Activated CD4-positive, alpha-beta T cell treated with anti-CD3 and anti-CD28 coated beads, Interleukin-2, amount 50 U/mL, for 16 hours (primary cell): ENCODE measurements around the gene PON2.
A peak's percentile ranks its signal among the peaks of the same experiment; 100 is the strongest.
"Not testable (repeated sequence)": the region's sequence is repeated elsewhere in the genome, so short reads cannot be mapped to it uniquely, and the experiment has no call there.

Experiments used
- DNase-seq: peaks from one replicate; pipeline ENCODE4 v3.0.0-alpha.2; 2020

PON2 gene

DNA sequence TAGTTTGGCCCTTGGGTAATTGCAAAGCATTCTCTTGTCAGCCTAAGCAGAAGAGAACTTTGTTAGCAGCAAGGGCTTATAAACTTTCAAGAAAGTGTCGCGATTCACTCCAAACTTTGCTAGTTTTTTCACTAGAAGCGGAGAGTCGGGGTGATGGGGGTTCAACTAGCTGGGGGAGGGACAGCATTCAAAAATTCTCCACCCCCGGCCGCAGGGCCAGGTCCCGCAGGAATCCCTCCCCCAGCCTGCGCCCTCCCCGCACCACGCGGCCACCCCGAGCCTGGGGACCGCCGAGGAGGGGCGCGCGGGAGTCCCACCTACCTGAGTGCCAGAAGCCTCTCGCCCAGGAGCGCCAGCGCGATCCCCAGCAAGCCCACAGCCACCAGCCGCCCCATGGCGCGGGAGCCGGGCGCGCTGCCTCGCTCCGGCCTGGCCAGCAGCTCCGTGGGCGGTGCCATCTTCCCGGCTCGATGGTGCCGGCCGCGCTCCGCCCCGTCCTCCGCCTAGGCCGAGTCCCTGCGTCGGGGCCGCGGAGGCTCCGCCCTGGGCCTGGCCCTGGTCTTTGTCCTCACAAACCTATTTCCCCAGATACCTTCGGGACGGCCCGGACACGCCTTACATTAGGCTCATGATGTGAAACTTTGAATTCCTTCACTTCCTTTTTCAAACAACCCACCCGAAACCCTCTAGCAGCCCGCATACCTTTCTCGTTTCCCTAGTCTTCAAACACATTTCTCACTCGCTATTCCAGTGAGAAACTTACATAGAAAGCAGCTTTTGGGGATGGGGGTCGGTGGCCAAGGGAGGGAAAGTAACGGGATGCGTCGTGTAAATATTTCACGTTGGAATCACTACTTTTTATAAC, at the start of gene PON2:
Gene PON2, minus strand, starts transcription at position 472 of the 865 bp plus-strand sequence. Its CDS starts 77 bp downstream, at position 395.
- peak; percentile 47 for DNase-seq

GRCh38 chr7:95482424-95482823, 47.6 kb upstream of the PON2 start:
- no peak for DNase-seq

GRCh38 chr7:95481271-95482165, 46.7 kb upstream of the PON2 start:
- no peak for DNase-seq

GRCh38 chr7:95479992-95480624, 45.3 kb upstream of the PON2 start:
- DNase-seq = peak; percentile 20

DNA sequence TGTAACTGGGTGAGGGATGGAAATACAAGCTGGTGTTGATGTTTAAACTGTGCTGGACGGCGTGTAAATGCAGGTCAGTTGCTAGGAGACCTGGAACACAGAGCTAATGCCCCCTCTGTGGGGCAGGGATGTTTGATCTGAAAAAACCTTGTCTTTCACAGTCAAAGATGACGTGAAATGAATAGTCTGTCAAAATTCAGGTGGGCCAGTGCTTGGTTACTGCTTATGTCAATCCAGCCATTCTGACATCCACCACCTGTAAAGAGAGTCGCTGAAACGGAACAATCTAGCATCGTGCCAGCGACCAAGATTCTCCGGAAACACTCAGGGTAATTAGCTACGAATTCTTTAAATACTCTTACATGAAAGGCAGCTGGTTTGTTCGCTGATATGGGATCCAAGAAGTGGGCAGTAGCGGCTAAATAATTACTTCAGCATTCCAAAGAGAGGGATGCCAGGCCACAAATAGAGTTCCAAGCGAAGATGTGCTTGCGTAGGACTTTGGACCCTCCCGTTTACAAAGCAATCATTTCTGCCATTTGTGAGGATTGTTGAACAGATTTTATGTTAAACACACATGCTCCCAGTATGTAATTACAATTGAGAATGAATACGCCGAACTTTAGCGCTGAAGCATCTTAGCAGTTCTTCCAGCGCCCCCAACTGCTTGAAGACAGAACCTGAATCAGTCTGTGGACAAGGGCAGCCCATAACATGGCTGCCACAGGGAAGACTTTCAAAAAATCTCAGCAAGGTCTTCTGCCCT, 43.6 kb upstream of the PON2 start:
- no peak for DNase-seq

- DNase-seq = peak; percentile 64
These were observed 42.2 kb upstream of the PON2 start for GRCh38 chr7:95476904-95477594.

DNA sequence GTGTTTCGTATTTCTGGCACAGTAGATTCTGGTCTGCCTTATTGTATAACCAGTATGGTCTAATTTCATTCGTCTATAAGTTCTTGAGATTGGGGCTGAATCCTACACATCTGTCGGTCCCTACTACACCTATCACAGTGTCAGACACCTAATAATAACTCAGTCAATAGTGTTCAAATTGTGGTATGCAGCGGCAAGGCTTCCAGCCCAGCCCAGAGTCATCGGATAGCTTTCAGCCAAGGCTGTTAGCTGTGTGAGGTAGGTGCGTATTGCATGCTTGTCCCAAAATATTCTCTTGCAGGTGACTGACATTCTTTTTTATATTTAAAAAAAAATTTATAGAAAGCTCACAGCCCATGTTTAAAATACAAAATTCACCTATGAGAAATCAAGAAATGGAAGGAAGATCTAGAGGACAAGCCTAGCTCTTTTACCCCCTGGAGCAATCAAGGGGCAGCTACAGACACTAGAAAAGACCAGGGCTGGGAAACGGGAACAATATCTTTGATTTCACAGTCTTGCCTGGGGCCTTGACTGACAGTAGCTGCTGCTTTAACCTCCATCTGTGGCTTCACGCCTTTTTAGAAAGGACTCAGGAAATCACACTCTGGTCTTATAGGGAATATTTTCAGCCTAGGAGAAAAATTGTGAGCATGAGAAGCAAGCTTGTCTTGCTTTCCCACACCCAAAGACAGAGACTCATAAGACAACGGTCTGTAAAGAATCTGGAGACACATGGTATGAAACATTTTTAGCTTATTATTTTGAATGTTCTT, 41.4 kb upstream of the PON2 start:
- DNase-seq = no peak

GRCh38 chr7:95473276-95473985, 38.6 kb upstream of the PON2 start:
- no peak for DNase-seq

GRCh38 chr7:95472581-95473161, 37.8 kb upstream of the PON2 start:
- no peak for DNase-seq

DNA sequence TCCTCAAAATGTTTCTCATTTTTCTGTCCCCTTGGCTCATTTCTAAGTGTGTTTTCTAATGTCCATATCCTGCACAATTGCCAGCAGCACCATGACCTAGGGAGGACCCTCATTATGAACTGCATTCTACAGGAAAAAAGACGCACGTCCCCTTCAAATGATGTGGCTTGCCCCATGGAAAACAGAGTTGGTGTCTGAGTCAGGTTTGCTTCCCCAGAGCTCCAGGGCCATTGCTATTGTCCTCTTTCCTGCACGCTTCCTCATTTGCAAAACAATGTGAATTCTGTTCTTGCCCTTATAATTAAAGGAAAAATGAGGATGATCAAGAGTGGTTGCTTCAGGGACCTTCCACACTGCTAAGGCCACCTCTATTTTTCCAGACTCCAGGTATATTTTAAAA, 36.2 kb upstream of the PON2 start:
- no peak for DNase-seq

- peak; percentile 28 for DNase-seq
These were observed 35.6 kb upstream of the PON2 start for GRCh38 chr7:95470452-95470851.

GRCh38 chr7:95469848-95470247, 35.0 kb upstream of the PON2 start:
- DNase-seq = no peak

DNA sequence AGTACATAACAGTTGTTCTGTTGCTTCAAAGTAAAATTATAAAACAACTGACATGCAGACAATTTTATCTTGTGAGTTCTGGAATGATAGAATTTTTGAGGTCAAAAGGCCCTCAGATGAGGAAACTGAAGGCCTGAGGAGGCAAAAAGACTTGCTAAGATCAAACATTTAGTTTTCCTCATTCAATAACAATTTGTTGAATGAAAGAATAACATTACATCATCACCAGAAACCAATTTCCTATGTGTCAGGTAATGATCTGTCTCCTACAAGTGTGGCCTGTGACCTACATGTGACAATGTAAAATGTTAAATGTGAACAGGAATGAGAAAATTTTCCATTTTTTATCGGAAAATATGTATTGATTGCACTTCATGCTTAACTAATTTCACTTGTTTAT, 34.4 kb upstream of the PON2 start:
- DNase-seq = no peak

- DNase-seq = no peak
These were observed 33.2 kb upstream of the PON2 start for GRCh38 chr7:95467912-95468607.

- DNase-seq = not testable (repeated sequence)
These were observed 25.8 kb upstream of the PON2 start for GRCh38 chr7:95460653-95461052.

- DNase-seq = no peak
These were observed 23.1 kb upstream of the PON2 start for GRCh38 chr7:95457947-95458346.

DNA sequence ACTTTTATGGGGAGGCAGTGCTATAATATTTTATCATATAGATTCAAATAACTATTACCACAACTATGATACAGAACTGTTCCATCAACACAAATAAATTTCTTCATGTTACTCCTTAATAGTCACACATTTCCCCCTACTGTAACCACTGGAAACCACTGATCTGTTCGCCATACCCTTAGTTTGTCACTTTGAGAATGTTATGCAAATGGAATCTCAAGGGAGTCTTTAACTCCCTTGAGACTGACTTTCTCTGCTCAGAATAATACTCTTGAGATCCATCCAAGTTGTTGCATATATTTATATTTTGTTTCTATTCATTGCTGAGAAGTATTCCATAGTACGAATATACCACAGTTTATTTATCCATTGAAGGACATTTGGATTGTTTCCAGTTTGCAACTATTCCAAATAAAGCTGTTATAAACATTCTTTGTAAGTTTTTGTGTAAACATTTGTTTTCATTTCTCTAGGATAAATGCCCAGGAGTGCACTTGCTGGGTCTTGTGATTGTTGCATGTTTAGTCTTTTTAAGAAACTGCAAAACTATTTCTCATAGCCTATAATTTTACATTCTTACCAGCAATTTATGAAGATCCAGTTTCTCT, 19.7 kb upstream of the PON2 start:
- no peak for DNase-seq

- DNase-seq = no peak
These were observed 11.8 kb upstream of the PON2 start for GRCh38 chr7:95446618-95447017.

GRCh38 chr7:95444796-95445195, 10.0 kb upstream of the PON2 start:
- DNase-seq = no peak
